MM.1S (cell line): ENCODE measurements around the gene G3BP1.

Source experiments
- DNase-seq: peaks from one replicate; pipeline ENCODE4 v3.0.0-alpha.2; 2015
- H2AFZ ChIP-seq: fragments of 300-600 bp; sonication (generic); 2 replicates; pipeline ENCODE4 v1.6.0; 2016; ENCODE audit warnings: antibody characterized with exemption, low read length
- H3F3A ChIP-seq: fragments of 300-600 bp; sonication (generic); 2 replicates; pipeline ENCODE4 v1.6.1; 2016; ENCODE audit warnings: mild to moderate bottlenecking, antibody characterized with exemption, low read length, moderate library complexity, mixed read lengths; ENCODE audit not compliant: insufficient read depth
- H3K27ac ChIP-seq: fragments of 300-600 bp; sonication (generic); 2 replicates; pipeline ENCODE4 v1.5.1; 2016; ENCODE audit warnings: mild to moderate bottlenecking, low read length
- H3K27me3 ChIP-seq: fragments of 300-600 bp; sonication (generic); replicated peaks from 2 replicates; pipeline ENCODE4 v1.6.0; 2016; ENCODE audit warnings: low read length; ENCODE audit not compliant: insufficient read depth
- H3K36me3 ChIP-seq: fragments of 300-600 bp; sonication (generic); replicated peaks from 2 replicates; pipeline ENCODE4 v1.6.1; 2016; ENCODE audit warnings: mild to moderate bottlenecking, low read length, mixed read lengths; ENCODE audit not compliant: insufficient read depth
- H3K4me1 ChIP-seq: fragments of 300-600 bp; sonication (generic); 2 replicates; pipeline ENCODE4 v1.6.1; 2016; ENCODE audit warnings: low read length, mixed read lengths
- H3K4me2 ChIP-seq: fragments of 300-600 bp; sonication (generic); 2 replicates; pipeline ENCODE4 v1.6.0; 2016; ENCODE audit warnings: low read depth, low read length
- H3K4me3 ChIP-seq: fragments of 300-600 bp; sonication (generic); 2 replicates; pipeline ENCODE4 v1.5.1; 2016; ENCODE audit warnings: low read length, mixed read lengths
- H3K79me2 ChIP-seq: fragments of 300-600 bp; sonication (generic); 2 replicates; pipeline ENCODE4 v1.6.1; 2016; ENCODE audit warnings: mixed run types, low read length, mixed read lengths
- H3K9ac ChIP-seq: fragments of 300-600 bp; sonication (generic); 2 replicates; pipeline ENCODE4 v1.6.1; 2016; ENCODE audit warnings: low read length, mixed read lengths
- H3K9me2 ChIP-seq: fragments of 300-600 bp; sonication (generic); replicated peaks from 2 replicates; pipeline ENCODE4 v1.6.1; 2016; ENCODE audit warnings: mild to moderate bottlenecking, low read length, mixed read lengths; ENCODE audit not compliant: insufficient read depth
- H3K9me3 ChIP-seq: fragments of 300-600 bp; sonication (generic); replicated peaks from 2 replicates; pipeline ENCODE4 v1.6.1; 2016; ENCODE audit warnings: mild to moderate bottlenecking, low read length, mixed read lengths; ENCODE audit not compliant: insufficient read depth
- H4K20me1 ChIP-seq: fragments of 300-600 bp; sonication (generic); 2 replicates; pipeline ENCODE4 v1.6.1; 2016; ENCODE audit warnings: mild to moderate bottlenecking, low read length, moderate library complexity, mixed read lengths; ENCODE audit not compliant: insufficient read depth
- CTCF ChIP-seq: fragments of 300-600 bp; sonication (generic); IDR thresholded peaks from 2 replicates; pipeline ENCODE4 v1.5.1; 2016; ENCODE audit warnings: antibody characterized with exemption, low read length, mixed read lengths
- EZH2 ChIP-seq: fragments of 300-600 bp; sonication (generic); optimal IDR thresholded peaks from 2 replicates; pipeline ENCODE3; 2017; ENCODE audit warnings: low read depth, mild to moderate bottlenecking, antibody characterized with exemption, low read length, mixed read lengths
- EZH2phosphoT487 ChIP-seq: fragments of 300-600 bp; sonication (generic); IDR thresholded peaks from 2 replicates; pipeline ENCODE4 v1.6.1; 2018; ENCODE audit warnings: antibody characterized with exemption, low read length

Gene G3BP1

GRCh38 chr5:151787817-151788216 is 16.1 kb downstream of the G3BP1 start:
- H3K27ac ChIP-seq = no peak overlapping the region
- H3K79me2 ChIP-seq = peaks cover 99% of the 10 kb centered on the region
- no peak overlapping the region for H2AFZ ChIP-seq
- TF ChIP-seq EZH2phosphoT487 (no peak), CTCF (no peak), EZH2 (no peak)
- H3K4me1 ChIP-seq = no peaks in the 10 kb centered on the region
- H3K9me3 ChIP-seq = no peaks in the 10 kb centered on the region
- H3F3A ChIP-seq = no peaks in the 10 kb centered on the region; the same call in 1 of the 2 replicates
- DNase-seq = no peak
- H3K4me2 ChIP-seq = no peak overlapping the region
- H3K4me3 ChIP-seq = no peak overlapping the region
- H3K9me2 ChIP-seq = no peaks in the 10 kb centered on the region
- H4K20me1 ChIP-seq = peaks cover 71% of the 10 kb centered on the region
- no peak overlapping the region for H3K9ac ChIP-seq
- H3K36me3 ChIP-seq = peaks cover 24% of the 10 kb centered on the region
- no peaks in the 10 kb centered on the region for H3K27me3 ChIP-seq

GRCh38 chr5:151793358-151793757 is 21.6 kb downstream of the G3BP1 start:
- no peak for DNase-seq
- Histone ChIP-seq H3K27ac (no peak overlapping the region), H3K4me3 (no peak overlapping the region), H3K9me2 (no peaks in the 10 kb centered on the region), H4K20me1 (peaks cover 58% of the 10 kb centered on the region), H3K4me2 (no peak overlapping the region), H3F3A (no peaks in the 10 kb centered on the region; the same call in none of the 2 replicates), H2AFZ (no peak overlapping the region), H3K4me1 (no peaks in the 10 kb centered on the region), H3K9ac (no peak overlapping the region), H3K36me3 (peaks cover 40% of the 10 kb centered on the region), H3K27me3 (no peaks in the 10 kb centered on the region), H3K9me3 (no peaks in the 10 kb centered on the region), H3K79me2 (peaks cover 98% of the 10 kb centered on the region)
- no peak for TF ChIP-seq EZH2phosphoT487
- TF ChIP-seq CTCF = no peak
- no peak for TF ChIP-seq EZH2

- H3K4me1 ChIP-seq = no peaks in the 10 kb centered on the region
- H2AFZ ChIP-seq = no peak overlapping the region
- H4K20me1 ChIP-seq = peaks cover 55% of the 10 kb centered on the region
- no peak overlapping the region for H3K4me2 ChIP-seq
- no peak overlapping the region for H3K9ac ChIP-seq
- H3K27ac ChIP-seq = no peak overlapping the region
- peaks cover 42% of the 10 kb centered on the region for H3K36me3 ChIP-seq
- H3K27me3 ChIP-seq = no peaks in the 10 kb centered on the region
- H3F3A ChIP-seq = no peaks in the 10 kb centered on the region; the same call in 1 of the 2 replicates
- TF ChIP-seq EZH2phosphoT487 (no peak), CTCF (no peak), EZH2 (no peak)
- no peak for DNase-seq
- H3K4me3 ChIP-seq = no peak overlapping the region
- H3K9me2 ChIP-seq = no peaks in the 10 kb centered on the region
- H3K79me2 ChIP-seq = peaks cover 95% of the 10 kb centered on the region
- no peaks in the 10 kb centered on the region for H3K9me3 ChIP-seq
Observed at GRCh38 chr5:151795426-151795825, 23.7 kb downstream of the G3BP1 start.
